Neural cell (in vitro differentiated cells): Measurements from ENCODE around the gene ARID1B.

ENCODE experiments used
- EP300 ChIP-seq: fragments of 450-650 bp; conservative IDR thresholded peaks from 2 replicates; pipeline ENCODE4 v1.6.1; 2014; ENCODE audit warnings: antibody characterized with exemption, mild to moderate bottlenecking, moderate library complexity; ENCODE audit not compliant: poor library complexity, severe bottlenecking
- EZH2 ChIP-seq: fragments of 200-600, 300-800 bp; shearing (Covaris generic), sonication (generic); IDR thresholded peaks from 2 replicates; pipeline ENCODE4 v1.6.1; 2014; ENCODE audit warnings: antibody characterized with exemption, low read length, borderline replicate concordance, mild to moderate bottlenecking; ENCODE audit not compliant: insufficient read depth, poor library complexity, severe bottlenecking
- MXI1 ChIP-seq: fragments of 450-650 bp; conservative IDR thresholded peaks from 2 replicates; pipeline ENCODE4 v1.6.1; 2014; ENCODE audit warnings: antibody characterized with exemption, mild to moderate bottlenecking; ENCODE audit not compliant: poor library complexity, severe bottlenecking
- POLR2AphosphoS5 ChIP-seq: IDR thresholded peaks from 2 replicates; pipeline ENCODE4 v1.6.1; 2012
- RAD21 ChIP-seq: fragments of 450-650 bp; conservative IDR thresholded peaks from 2 replicates; pipeline ENCODE4 v1.6.1; 2014; ENCODE audit warnings: antibody characterized with exemption, mild to moderate bottlenecking, moderate library complexity
- SMC3 ChIP-seq: fragments of 450-650 bp; conservative IDR thresholded peaks from 2 replicates; pipeline ENCODE4 v1.6.1; 2014; ENCODE audit warnings: antibody characterized with exemption, mild to moderate bottlenecking, moderate library complexity; ENCODE audit not compliant: poor library complexity
- TF ChIP-seq, protein P1 (sequence below): fragments of 450-650 bp; IDR thresholded peaks from 2 replicates; pipeline ENCODE4 v1.5.1; 2014; ENCODE audit warnings: antibody characterized with exemption, mild to moderate bottlenecking, moderate library complexity; ENCODE audit not compliant: poor library complexity, severe bottlenecking

DNA sequence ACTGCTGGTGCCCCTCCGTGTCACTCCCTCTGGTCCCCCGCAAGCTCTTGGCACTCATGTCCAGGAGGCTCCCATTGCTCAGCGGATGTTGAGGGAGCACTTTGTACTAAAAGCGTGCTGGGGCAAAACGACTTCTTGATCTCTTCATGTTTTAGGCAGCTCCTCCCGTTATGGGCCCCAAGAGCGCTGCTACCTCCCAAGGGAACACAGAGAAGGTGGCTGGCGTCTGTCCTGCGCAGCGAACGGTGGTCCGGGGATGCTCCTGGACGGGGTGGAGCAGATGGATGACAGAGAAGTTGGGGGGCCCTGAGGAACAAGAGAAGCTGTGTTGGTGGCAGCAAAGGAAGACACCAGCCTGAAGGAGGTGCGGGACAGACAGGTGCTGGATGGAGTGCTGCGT, 446.3 kb downstream of the ARID1B start:
- TF ChIP-seq, protein P1, sequence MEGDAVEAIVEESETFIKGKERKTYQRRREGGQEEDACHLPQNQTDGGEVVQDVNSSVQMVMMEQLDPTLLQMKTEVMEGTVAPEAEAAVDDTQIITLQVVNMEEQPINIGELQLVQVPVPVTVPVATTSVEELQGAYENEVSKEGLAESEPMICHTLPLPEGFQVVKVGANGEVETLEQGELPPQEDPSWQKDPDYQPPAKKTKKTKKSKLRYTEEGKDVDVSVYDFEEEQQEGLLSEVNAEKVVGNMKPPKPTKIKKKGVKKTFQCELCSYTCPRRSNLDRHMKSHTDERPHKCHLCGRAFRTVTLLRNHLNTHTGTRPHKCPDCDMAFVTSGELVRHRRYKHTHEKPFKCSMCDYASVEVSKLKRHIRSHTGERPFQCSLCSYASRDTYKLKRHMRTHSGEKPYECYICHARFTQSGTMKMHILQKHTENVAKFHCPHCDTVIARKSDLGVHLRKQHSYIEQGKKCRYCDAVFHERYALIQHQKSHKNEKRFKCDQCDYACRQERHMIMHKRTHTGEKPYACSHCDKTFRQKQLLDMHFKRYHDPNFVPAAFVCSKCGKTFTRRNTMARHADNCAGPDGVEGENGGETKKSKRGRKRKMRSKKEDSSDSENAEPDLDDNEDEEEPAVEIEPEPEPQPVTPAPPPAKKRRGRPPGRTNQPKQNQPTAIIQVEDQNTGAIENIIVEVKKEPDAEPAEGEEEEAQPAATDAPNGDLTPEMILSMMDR = no peak
- TF ChIP-seq POLR2AphosphoS5 = no peak
- no peak for TF ChIP-seq EP300
- TF ChIP-seq SMC3 = no peak
- TF ChIP-seq EZH2 = no peak
- TF ChIP-seq RAD21 = no peak
- TF ChIP-seq MXI1 = no peak
